K562 (cell line): Measurements from ENCODE around the gene GAB1. TPM values are rescaled to one million over a fixed set of nuclear protein-coding genes. Genes with fewer than 3 reads are reported as not detected.

Source experiments
- ATAC-seq: fragments of 200-7000 bp; cut with Tn5 transposase; 3 replicates; pipeline ENCODE4 v1.9.1; 2020; ENCODE audit warnings: moderate library complexity
- BruUV-seq: library from RNA; stranded (reverse); fragments of 400-500 nt; replicated peaks from 2 replicates; lab custom pipeline; 2021; lab: Mats Ljungman, UMichigan
- CTCF ChIA-PET: fragments of 300-600 bp; formaldehyde crosslinking; extraction: SDS; loops from one replicate; lab custom pipeline; 2021; ENCODE audit warnings: low intra/inter-chr PET ratio; lab: Yijun Ruan, JAX
- POLR2A ChIA-PET: fragments of 300-600, 350-650 bp; sonication (Branson Sonifier 250); formaldehyde crosslinking; extraction: SDS; loops from one replicate; lab custom pipeline; 2021; ENCODE audit warnings: antibody characterized with exemption, inconsistent platforms; lab: Yijun Ruan, JAX
- DNase-seq, 4 experiments: peaks; one replicate each; pipeline versions ENCODE4 v3.0.0 to v3.0.0-alpha.2; 2011 to 2018; ENCODE audit warnings: low spot score in 3 of 4, mixed read lengths in 3 of 4; ENCODE audit errors: extremely low read depth in 1 of 4
- FAIRE-seq: peaks from 2 replicates; lab custom pipeline; 2011; peaks lifted over from hg19 to GRCh38; lab: Jason Lieb, UNC
- H2AFZ ChIP-seq: 2 replicates; pipeline ENCODE4 v1.6.0; 2011; ENCODE audit warnings: low read depth, low read length, control low read depth, inconsistent platforms
- H3K27ac ChIP-seq: fragments of 200-600 bp; 3 replicates; pipeline ENCODE4 v1.8.0; 2011; ENCODE audit warnings: low read depth, mild to moderate bottlenecking, control low read depth, inconsistent platforms, low read length, moderate library complexity, mixed read lengths; ENCODE audit errors: extremely low read depth
- H3K27me3 ChIP-seq, 2 experiments: fragments of 300-600 bp in 1 of 2; 2 replicates in 1 of 2; 3 replicates in 1 of 2; pipeline versions ENCODE4 v1.6.0 to v1.8.0; 2011; ENCODE audit warnings: inconsistent platforms in 2 of 2, low read length in 2 of 2, mild to moderate bottlenecking in 1 of 2, mixed read lengths in 1 of 2, moderate library complexity in 1 of 2; ENCODE audit not compliant: control insufficient read depth in 2 of 2, insufficient read depth in 2 of 2
- H3K36me3 ChIP-seq: fragments of 300-600 bp; 3 replicates; pipeline ENCODE4 v1.8.0; 2011; ENCODE audit warnings: mild to moderate bottlenecking, low read length, inconsistent platforms; ENCODE audit not compliant: control insufficient read depth, insufficient read depth
- H3K4me1 ChIP-seq, 2 experiments: fragments of 200-600 bp in 1 of 2; replicated peaks in 1 of 2; 2 replicates in 1 of 2; 3 replicates in 1 of 2; pipeline versions ENCODE4 v1.5.1 to v1.8.0; 2011; ENCODE audit warnings: inconsistent platforms in 2 of 2, low read length in 2 of 2, mild to moderate bottlenecking in 1 of 2, mixed read lengths in 1 of 2, moderate library complexity in 1 of 2; ENCODE audit not compliant: control insufficient read depth in 2 of 2, insufficient read depth in 2 of 2
- H3K4me2 ChIP-seq: 2 replicates; pipeline ENCODE4 v1.6.1; 2011; ENCODE audit warnings: low read length, control low read depth, inconsistent platforms, mixed read lengths; ENCODE audit not compliant: insufficient read depth
- H3K4me3 ChIP-seq: fragments of 200-600 bp; sonication (generic), shearing (Covaris generic); 2 replicates; pipeline ENCODE4 v1.5.1; 2016; ENCODE audit warnings: control low read depth, inconsistent platforms
- H3K79me2 ChIP-seq: fragments of 200-600 bp; 3 replicates; pipeline ENCODE4 v1.8.0; 2011; ENCODE audit warnings: low read length, inconsistent platforms; ENCODE audit not compliant: control insufficient read depth, insufficient read depth
- H3K9ac ChIP-seq, 2 experiments: 2 replicates each; pipeline versions ENCODE4 v1.6.0 to v1.6.1; 2011; ENCODE audit warnings: low read depth in 2 of 2, low read length in 2 of 2, control low read depth in 1 of 2, inconsistent platforms in 1 of 2, mild to moderate bottlenecking in 1 of 2, mixed read lengths in 1 of 2; ENCODE audit not compliant: insufficient read depth in 1 of 2
- H3K9me1 ChIP-seq: one replicate; pipeline ENCODE4 v1.6.0; 2011; ENCODE audit warnings: inconsistent platforms, mild to moderate bottlenecking, low read length, moderate library complexity; ENCODE audit not compliant: control insufficient read depth, insufficient read depth
- H3K9me3 ChIP-seq: replicated peaks from 2 replicates; pipeline ENCODE4 v1.5.1; 2011; ENCODE audit warnings: low read depth, low read length, inconsistent platforms; ENCODE audit not compliant: control insufficient read depth, insufficient read depth
- H4K20me1 ChIP-seq: replicated peaks from 2 replicates; pipeline ENCODE4 v1.6.1; 2011; ENCODE audit warnings: low read length, inconsistent platforms, mixed read lengths; ENCODE audit not compliant: control insufficient read depth, insufficient read depth
- PATZ1 ChIP-seq: fragments of 250-450 bp; sonication (Bioruptor Pico); IDR thresholded peaks from 2 replicates; pipeline ENCODE4 v1.5.0; 2020; ENCODE audit warnings: mild to moderate bottlenecking, borderline replicate concordance
- USF2 ChIP-seq: sonication (generic); formaldehyde crosslinking; IDR thresholded peaks from 2 replicates; pipeline ENCODE4 v1.5.0; 2020; ENCODE audit warnings: missing genetic modification reagents
- ZNF384 ChIP-seq: IDR thresholded peaks from 2 replicates; pipeline ENCODE4 v1.6.1; 2012; ENCODE audit warnings: low read depth, low read length, improper control_type of control experiment
- WGBS: fragments of 100-300 bp; shearing (Covaris generic); methylation state at CpG from one replicate; pipeline ENCODE4 v1.1.6; 2016; ENCODE audit warnings: low coverage, mixed read lengths; ENCODE audit not compliant: insufficient coverage; ENCODE audit errors: missing lambda C conversion rate; 5-methylcytosine and 5-hydroxymethylcytosine counted together
- in situ Hi-C: fragments of 300-500 bp; cut with MboI; formaldehyde crosslinking; loops from 4 replicates; pipeline ENCODE4 v1.15.0; 2018; ENCODE audit warnings: inconsistent platforms, mixed read lengths
- intact Hi-C: fragments of 100-400 bp; cut with micrococcal nuclease; formaldehyde crosslinking; loops from 2 replicates; pipeline ENCODE4 v1.14.2; 2022
- polyA plus RNA-seq, 8 experiments: library from polyadenylated mRNA; depleted of rRNA in 4 of 8; stranded (reverse) in 5 of 8; unstranded in 3 of 8; fragments of >200 nt; fragmentation: Nextera tagmentation in 2 of 8; fragmentation: Illumina TruSeq in 1 of 8; extraction: Ambion mirVana in 2 of 8; extraction: Trizol in 1 of 8; gene quantifications; 2 replicates each; pipeline versions ENCODE4 v1.2.1 to v1.2.3, GENCODE V29; 2011 to 2014; ENCODE audit warnings: inconsistent platforms in 1 of 8, missing spikeins in 1 of 8
- total RNA-seq, 7 experiments: library from RNA; depleted of rRNA in 6 of 7; stranded (reverse); fragments of >200 nt in 6 of 7; fragmentation: Illumina TruSeq in 2 of 7; extraction: Trizol in 2 of 7; gene quantifications; 2 replicates each; pipeline versions ENCODE4 v1.2.1 to v1.2.3, GENCODE V29; 2011 to 2021; ENCODE audit warnings: low replicate concordance in 1 of 7

The GAB1 gene
- total and polyA plus RNA-seq, 9 of the 15 experiments (the other 6 are each of a cell fraction or from before 2014, with no cell fraction given): 1.3 to 14.6 (median 7.5) TPM

DNA sequence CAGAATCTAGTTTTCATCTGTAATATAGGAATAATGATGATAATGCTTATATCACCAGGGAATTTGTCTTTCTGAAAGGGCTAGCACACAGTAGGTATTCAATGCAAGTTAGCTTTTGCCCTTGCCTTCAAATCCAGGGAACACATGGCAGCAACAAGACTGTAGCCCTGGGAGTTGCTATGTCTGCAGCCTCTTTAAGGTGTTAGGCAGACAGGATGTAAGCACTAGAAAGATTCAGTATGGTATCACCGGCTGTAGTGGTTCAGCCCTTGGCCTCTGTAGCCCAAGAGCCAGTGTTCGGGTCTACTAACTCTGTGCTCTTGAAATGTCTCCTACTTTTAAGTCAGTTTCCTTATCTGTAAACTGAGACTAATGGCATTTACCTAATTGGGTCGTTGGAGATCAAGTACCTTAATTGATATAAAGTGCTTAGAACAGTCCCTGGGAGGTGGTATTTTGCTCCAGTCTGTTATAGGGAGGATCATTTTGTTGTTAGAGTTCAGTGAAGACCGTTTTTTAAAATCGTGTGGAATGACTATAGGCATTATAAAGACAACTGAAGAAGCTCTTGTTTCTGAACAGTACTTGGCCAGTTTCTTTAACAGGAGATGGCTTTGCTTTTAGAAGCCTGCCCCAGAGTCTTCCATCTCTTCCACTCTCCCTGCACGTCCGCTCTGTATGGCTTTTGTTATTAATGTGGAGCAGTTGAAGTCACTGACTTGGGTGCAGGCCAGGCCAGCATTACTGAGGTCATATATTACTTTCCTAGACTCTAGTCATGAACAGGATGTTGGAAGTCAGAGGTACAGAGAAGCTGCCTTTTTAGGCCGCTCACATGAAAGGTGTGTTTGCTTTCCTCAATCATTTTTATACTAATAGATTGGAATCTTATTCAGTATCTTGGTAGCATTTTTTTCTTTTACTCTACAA, 44.8 kb downstream of the GAB1 start (continued):
- no peak for TF ChIP-seq USF2
- TF ChIP-seq, all 486 proteins: peak for 12

DNA sequence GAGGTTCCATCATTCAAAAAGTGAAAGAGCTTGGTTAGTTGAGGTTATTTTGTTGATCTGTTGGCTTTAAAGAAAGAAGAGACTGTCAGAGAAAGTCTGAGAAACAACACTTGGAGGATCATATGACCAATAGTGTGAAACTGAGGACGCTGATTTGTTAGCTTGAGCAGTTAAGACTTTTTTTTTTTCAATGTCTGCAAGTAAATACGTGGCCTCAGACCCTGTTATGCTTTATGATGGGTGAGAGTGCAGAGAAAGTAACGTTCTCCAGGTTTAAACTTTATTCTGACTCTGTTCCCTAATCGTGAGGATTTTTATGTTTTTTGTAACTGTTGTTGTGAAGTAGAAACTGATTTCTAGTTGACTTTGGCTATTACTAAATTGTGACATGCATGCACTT, 45.9 kb downstream of the GAB1 start:
- H3K4me1 ChIP-seq: peaks cover 5 to 20% of the 10 kb centered on the region in 2 experiments; a peak in 4 of 5 replicates
- BruUV-seq: no TSS peak
- H3K4me3 ChIP-seq: no peak overlapping the region
- H4K20me1 ChIP-seq: peaks cover 3% of the 10 kb centered on the region; the same call in 1 of the 2 replicates
- H3K27me3 ChIP-seq: no peaks in the 10 kb centered on the region
- DNase-seq: no peak
- peak; percentile 4; the same call in 1 of the 3 replicates for ATAC-seq
- TF ChIP-seq PATZ1 (CRISPR knock-in tag) (no peak), ZNF384 (0 out of 2 replicates have a peak, but pooled peaks have one; percentile 27)
- POLR2A ChIA-PET: interaction anchor here (0.6 kb wide), 1 partner anchor 1771 kb away, joined by 3 read pairs; no protein-coding TSS in a partner anchor
- CTCF ChIA-PET: no interaction called here
- 20% methylated on average over 4 of the region's 4 CpGs for WGBS
- intact Hi-C loops: no loop called here
- H3K79me2 ChIP-seq: peaks cover 63% of the 10 kb centered on the region
- H3K4me2 ChIP-seq: peak overlapping the region; percentile 23; the same call in 1 of the 2 replicates
- FAIRE-seq: peak; percentile 48
- H3K9ac ChIP-seq: no peak overlapping the region
- in situ Hi-C loops: no loop called here
- 0 out of 2 replicates have a peak overlapping the region, but pooled peaks have one; percentile 20 for H2AFZ ChIP-seq
- H3K9me3 ChIP-seq: no peaks in the 10 kb centered on the region
- no peaks in the 10 kb centered on the region for H3K9me1 ChIP-seq
- H3K36me3 ChIP-seq: no peaks in the 10 kb centered on the region
- peak overlapping the region; percentile 54; the same call in 1 of the 3 replicates for H3K27ac ChIP-seq
